ENCODE data around the gene TFDP1.

TFDP1 gene

DNA sequence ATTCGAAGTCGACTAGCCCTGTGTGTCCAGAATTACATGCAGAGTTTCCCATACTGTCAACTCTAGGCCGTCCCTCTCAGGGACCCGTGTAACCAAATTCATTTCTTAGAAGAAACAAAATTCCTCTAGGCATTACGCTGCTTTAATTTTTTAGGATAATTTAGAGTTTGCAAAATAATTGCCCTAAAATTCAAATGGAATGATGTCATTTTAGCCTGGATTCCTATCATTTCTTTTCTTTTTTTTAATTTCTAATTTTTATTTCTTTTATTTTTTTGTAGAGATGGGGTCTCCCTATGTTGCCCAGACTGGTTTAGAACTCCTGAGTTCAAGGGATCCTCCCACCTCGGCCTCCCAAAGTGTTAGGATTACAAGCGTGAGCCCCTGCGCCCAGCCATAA lies 74.8 kb downstream of the TFDP1 start:
- no peaks in the 10 kb centered on the region for H3K36me3 ChIP-seq (ENCODE audit: low read length)
- no peaks in the 10 kb centered on the region for H3K9me2 ChIP-seq (replicated peaks; ENCODE audit: insufficient read depth, low read length)
- H4K20me1 ChIP-seq (ENCODE audit: low read depth, low read length), result no peaks in the 10 kb centered on the region
- H3K27ac ChIP-seq (ENCODE audit: low read depth, low read length), result no peak overlapping the region
- TF ChIP-seq, protein P1, sequence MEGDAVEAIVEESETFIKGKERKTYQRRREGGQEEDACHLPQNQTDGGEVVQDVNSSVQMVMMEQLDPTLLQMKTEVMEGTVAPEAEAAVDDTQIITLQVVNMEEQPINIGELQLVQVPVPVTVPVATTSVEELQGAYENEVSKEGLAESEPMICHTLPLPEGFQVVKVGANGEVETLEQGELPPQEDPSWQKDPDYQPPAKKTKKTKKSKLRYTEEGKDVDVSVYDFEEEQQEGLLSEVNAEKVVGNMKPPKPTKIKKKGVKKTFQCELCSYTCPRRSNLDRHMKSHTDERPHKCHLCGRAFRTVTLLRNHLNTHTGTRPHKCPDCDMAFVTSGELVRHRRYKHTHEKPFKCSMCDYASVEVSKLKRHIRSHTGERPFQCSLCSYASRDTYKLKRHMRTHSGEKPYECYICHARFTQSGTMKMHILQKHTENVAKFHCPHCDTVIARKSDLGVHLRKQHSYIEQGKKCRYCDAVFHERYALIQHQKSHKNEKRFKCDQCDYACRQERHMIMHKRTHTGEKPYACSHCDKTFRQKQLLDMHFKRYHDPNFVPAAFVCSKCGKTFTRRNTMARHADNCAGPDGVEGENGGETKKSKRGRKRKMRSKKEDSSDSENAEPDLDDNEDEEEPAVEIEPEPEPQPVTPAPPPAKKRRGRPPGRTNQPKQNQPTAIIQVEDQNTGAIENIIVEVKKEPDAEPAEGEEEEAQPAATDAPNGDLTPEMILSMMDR (IDR thresholded peaks at IDR 0.05; ENCODE audit: insufficient read depth, low read length, poor library complexity, severe bottlenecking), result no peak
- TF ChIP-seq EZH2phosphoT487 (conservative IDR thresholded peaks at IDR 0.05; ENCODE audit: low read length), result no peak
- H3K4me3 ChIP-seq (ENCODE audit: insufficient read depth, low read length, poor library complexity, severe bottlenecking), result no peak overlapping the region
- no peaks in the 10 kb centered on the region for H3K9me3 ChIP-seq (ENCODE audit: insufficient read depth, low read length)
- H3K4me2 ChIP-seq (ENCODE audit: low read depth, low read length, poor library complexity, severe bottlenecking), result no peak overlapping the region
- no peaks in the 10 kb centered on the region for H3K27me3 ChIP-seq (ENCODE audit: low read length)
- no peak overlapping the region for H3K9ac ChIP-seq (ENCODE audit: low read length)
- H2AFZ ChIP-seq (ENCODE audit: low read depth, low read length, severe bottlenecking), result no peak overlapping the region
- no peaks in the 10 kb centered on the region for H3F3A ChIP-seq (ENCODE audit: insufficient read depth)
- H3K79me2 ChIP-seq (ENCODE audit: insufficient read depth, low read length), result no peaks in the 10 kb centered on the region

DNA sequence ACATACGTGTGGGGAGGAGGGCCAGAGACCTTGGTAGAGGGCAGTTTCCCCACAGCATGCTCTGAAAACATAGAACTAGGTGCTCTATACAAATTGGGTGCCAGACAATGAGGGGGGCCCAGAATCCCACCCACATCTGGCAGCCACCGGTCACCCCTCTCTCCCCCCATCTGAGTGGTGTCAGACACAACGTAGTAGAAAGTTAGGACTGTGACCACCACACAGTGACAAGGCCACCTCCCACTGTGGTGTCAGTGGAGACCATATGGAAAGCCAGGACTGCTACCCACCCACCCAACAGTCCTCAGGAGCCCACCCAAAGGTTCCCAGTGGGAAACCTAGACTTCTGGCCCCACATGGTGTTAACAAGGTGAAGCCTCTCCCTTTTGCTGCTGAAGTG lies 75.5 kb downstream of the TFDP1 start:
- no peaks in the 10 kb centered on the region for H3K9me3 ChIP-seq (ENCODE audit: insufficient read depth, low read length)
- H3K36me3 ChIP-seq (ENCODE audit: low read length), result no peaks in the 10 kb centered on the region
- H3K27me3 ChIP-seq (ENCODE audit: low read length), result no peaks in the 10 kb centered on the region
- H3F3A ChIP-seq (ENCODE audit: insufficient read depth), result no peaks in the 10 kb centered on the region
- H3K4me3 ChIP-seq (ENCODE audit: insufficient read depth, low read length, poor library complexity, severe bottlenecking), result no peak overlapping the region
- no peak overlapping the region for H3K4me2 ChIP-seq (ENCODE audit: low read depth, low read length, poor library complexity, severe bottlenecking)
- H4K20me1 ChIP-seq (ENCODE audit: low read depth, low read length), result no peaks in the 10 kb centered on the region
- no peak overlapping the region for H3K9ac ChIP-seq (ENCODE audit: low read length)
- H3K27ac ChIP-seq (ENCODE audit: low read depth, low read length), result no peak overlapping the region
- no peaks in the 10 kb centered on the region for H3K9me2 ChIP-seq (replicated peaks; ENCODE audit: insufficient read depth, low read length)
- no peaks in the 10 kb centered on the region for H3K79me2 ChIP-seq (ENCODE audit: insufficient read depth, low read length)
- no peak for TF ChIP-seq EZH2phosphoT487 (conservative IDR thresholded peaks at IDR 0.05; ENCODE audit: low read length)
- TF ChIP-seq, protein P1 (IDR thresholded peaks at IDR 0.05; ENCODE audit: insufficient read depth, low read length, poor library complexity, severe bottlenecking), result no peak
- no peak overlapping the region for H2AFZ ChIP-seq (ENCODE audit: low read depth, low read length, severe bottlenecking)

DNA sequence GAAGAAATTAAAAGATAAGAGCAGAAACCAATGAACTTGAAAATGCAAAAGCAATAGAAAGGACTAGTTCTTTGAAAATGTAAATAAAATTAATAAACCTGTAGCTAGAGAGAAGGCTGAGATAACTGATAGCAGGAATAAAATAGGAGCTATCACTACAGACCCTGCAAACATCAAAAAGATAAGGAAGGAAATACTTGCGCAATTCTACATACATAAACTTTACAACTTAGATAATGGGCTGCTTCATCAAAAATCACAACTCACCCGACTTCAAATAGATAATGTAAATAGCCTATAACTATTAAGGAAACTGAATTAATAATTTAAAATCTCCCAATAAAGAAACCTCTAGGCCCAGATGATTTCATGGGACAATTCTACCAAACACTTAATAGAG lies 77.0 kb downstream of the TFDP1 start:
- TF ChIP-seq EZH2phosphoT487 (conservative IDR thresholded peaks at IDR 0.05; ENCODE audit: low read length), result no peak
- TF ChIP-seq, protein P1 (IDR thresholded peaks at IDR 0.05; ENCODE audit: insufficient read depth, low read length, poor library complexity, severe bottlenecking), result no peak
- Histone ChIP-seq H3K27ac (ENCODE audit: low read depth, low read length) (no peak overlapping the region), H3K9me3 (ENCODE audit: insufficient read depth, low read length) (no peaks in the 10 kb centered on the region), H3F3A (ENCODE audit: insufficient read depth) (no peaks in the 10 kb centered on the region), H3K4me2 (ENCODE audit: low read depth, low read length, poor library complexity, severe bottlenecking) (no peak overlapping the region), H3K9me2 (replicated peaks; ENCODE audit: insufficient read depth, low read length) (no peaks in the 10 kb centered on the region), H2AFZ (ENCODE audit: low read depth, low read length, severe bottlenecking) (no peak overlapping the region), H4K20me1 (ENCODE audit: low read depth, low read length) (no peaks in the 10 kb centered on the region), H3K79me2 (ENCODE audit: insufficient read depth, low read length) (no peaks in the 10 kb centered on the region), H3K9ac (ENCODE audit: low read length) (no peak overlapping the region), H3K36me3 (ENCODE audit: low read length) (no peaks in the 10 kb centered on the region), H3K27me3 (ENCODE audit: low read length) (no peaks in the 10 kb centered on the region), H3K4me3 (ENCODE audit: insufficient read depth, low read length, poor library complexity, severe bottlenecking) (no peak overlapping the region)
